ENCODE measurements around the gene MVD.

Gene MVD

DNA sequence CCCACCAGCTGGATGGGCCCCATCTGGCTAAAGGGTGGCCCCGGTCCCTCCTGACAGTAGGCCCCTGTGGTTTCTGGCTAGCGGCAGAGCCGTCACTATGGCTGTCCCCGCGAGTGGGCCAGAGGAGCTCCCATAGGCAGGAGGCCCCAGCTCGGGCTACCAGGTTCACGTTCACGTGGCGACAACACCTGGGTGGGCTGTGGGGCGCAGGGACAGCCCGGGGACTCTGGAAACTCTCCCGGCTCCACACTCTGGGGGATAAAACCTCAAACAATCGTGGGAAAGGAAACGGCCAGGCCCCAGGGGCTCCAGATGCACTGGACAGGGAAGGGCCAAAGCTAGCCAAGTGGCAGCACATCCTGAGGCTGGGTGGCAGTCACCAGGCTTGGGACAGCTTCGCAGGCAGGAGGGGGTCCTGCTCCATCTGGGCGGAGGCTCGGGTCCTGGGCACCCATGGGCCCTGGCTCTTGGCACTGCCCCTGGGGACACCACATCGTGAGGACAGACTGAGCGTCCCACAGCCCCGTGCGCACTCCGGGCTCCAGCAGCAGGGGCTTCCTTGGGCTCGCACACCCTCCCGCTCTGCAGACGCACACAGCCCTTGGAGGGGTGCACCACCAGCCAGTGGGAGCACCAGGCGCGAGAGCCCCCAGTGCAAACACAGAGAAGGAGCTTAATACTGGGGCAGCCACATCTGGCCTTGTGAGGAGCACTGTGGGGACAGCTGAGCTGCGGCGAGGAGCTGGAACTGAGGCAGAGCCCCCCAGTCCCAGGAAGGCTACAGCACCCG, 38.9 kb upstream of the MVD start:
- no peak for DNase-seq
- no peak for ATAC-seq (replicated peaks)
- Mint-ChIP-seq H3K36me3 (ENCODE audit: insufficient read depth) (peaks cover 93% of the 10 kb centered on the region), H3K4me3 (peak overlapping the region; percentile 95 to 100), H3K27me3 (no peaks in the 10 kb centered on the region), H3K9me3 (no peaks in the 10 kb centered on the region), H3K27ac (peak overlapping the region; percentile 95 to 99), H3K4me1 (ENCODE audit: low read depth in 2 of 2) (peaks cover 18 to 60% of the 10 kb centered on the region in 2 donors)

DNA sequence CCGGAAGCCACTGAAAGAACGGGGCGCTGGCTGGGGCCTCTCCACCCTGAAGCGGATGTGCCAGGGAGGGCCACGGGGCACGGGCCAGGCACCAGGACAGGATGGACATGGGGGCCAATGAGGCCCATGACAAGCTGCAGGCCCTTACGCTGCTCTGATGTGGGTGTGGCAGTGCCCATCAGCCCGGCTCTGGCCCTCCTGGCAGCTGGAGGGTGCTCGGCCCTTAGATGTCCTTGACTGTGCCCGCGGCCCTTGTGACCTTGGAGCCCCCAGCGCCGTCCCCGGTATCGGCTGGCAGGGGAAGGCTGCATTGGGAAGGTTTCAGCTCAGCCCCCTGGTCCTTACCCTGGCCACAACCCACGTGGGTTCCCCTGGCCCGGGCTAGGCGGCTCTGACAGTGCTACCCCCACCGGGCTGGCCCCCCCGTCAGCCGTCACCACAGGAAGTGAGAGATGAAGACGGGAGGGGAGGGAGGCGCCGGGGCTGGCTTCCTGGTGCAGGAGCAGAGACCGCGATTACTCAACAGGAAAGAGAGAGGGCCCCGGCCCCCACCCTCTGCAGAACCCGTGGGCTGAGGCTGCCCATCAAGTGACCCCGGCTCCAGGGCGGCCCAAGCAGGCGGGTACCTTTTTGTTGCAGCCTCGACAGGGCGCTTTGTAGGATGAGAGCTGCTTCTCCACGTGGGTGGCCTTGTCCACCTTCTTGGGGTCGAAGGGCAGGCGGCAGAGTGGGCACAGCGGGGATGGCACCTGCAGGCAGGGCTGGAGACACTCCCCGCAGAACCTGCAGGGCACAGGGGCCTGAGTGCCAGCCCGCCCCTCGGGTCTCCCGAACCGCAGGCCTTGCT, 38.0 kb upstream of the MVD start:
- Mint-ChIP-seq H3K36me3 (ENCODE audit: insufficient read depth) (peaks cover 100% of the 10 kb centered on the region), H3K4me1 (ENCODE audit: low read depth in 2 of 2) (peaks cover 17 to 60% of the 10 kb centered on the region in 2 donors), H3K27me3 (no peaks in the 10 kb centered on the region), H3K9me3 (no peaks in the 10 kb centered on the region), H3K27ac (peak overlapping the region; percentile 95 to 99), H3K4me3 (peak overlapping the region; percentile 95 to 100)
- peak; percentile 80 to 97 (median 96) for DNase-seq
- peak; percentile 77 for ATAC-seq (replicated peaks)

DNA sequence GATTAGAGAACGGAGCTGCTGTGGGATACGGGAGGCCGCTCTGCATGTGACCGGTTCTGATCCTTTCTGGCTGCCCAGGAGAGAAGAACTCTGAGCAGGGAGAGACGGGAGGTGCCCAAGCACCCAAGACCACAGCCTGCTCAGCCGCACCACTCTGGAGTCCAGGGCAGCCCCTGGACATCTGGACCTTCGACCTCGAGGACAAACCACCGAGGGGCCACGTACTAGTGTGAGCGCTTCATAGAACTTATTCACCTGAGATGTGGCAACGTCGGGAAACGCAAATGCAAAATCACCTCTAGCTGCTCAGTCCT, 37.4 kb upstream of the MVD start:
- peak overlapping the region; percentile 95 to 100 for H3K4me3 Mint-ChIP-seq
- no peaks in the 10 kb centered on the region for H3K27me3 Mint-ChIP-seq
- H3K4me1 Mint-ChIP-seq (ENCODE audit: low read depth in 2 of 2) = peaks cover 15 to 57% of the 10 kb centered on the region in 2 donors
- ATAC-seq (replicated peaks) (no peak), DNase-seq (no peak)
- H3K36me3 Mint-ChIP-seq (ENCODE audit: insufficient read depth) = peaks cover 96% of the 10 kb centered on the region
- H3K9me3 Mint-ChIP-seq = no peaks in the 10 kb centered on the region
- peak overlapping the region; percentile 95 to 99 for H3K27ac Mint-ChIP-seq

DNA sequence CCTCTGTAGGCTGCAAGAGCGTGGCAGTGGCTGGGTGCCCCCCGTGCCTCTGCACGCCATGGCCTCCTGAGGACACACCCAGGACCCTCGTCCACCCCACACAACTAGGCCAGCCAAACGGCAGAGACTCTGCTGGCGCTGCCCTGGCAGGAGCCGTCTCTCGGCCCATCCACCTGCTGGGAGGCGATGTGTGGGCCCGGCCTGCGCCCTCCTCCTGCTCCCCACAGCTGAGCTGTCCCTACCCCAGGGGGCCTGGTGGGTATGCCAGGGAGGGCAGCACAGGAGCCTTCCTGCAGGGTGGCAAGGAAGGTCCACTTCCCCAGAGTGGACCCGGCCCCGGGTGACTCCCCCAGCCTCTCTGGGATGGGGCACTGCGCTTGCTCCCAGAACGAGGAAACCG, 36.3 kb upstream of the MVD start:
- Mint-ChIP-seq H3K27me3 (no peaks in the 10 kb centered on the region), H3K27ac (peak overlapping the region in 1 of 2 donors; percentile 46), H3K9me3 (no peaks in the 10 kb centered on the region), H3K4me3 (peak overlapping the region in 1 of 2 donors; percentile 100), H3K4me1 (ENCODE audit: low read depth in 2 of 2) (peaks cover 10 to 56% of the 10 kb centered on the region in 2 donors), H3K36me3 (ENCODE audit: insufficient read depth) (peaks cover 96% of the 10 kb centered on the region)
- ATAC-seq (replicated peaks) (no peak), DNase-seq (no peak)

DNA sequence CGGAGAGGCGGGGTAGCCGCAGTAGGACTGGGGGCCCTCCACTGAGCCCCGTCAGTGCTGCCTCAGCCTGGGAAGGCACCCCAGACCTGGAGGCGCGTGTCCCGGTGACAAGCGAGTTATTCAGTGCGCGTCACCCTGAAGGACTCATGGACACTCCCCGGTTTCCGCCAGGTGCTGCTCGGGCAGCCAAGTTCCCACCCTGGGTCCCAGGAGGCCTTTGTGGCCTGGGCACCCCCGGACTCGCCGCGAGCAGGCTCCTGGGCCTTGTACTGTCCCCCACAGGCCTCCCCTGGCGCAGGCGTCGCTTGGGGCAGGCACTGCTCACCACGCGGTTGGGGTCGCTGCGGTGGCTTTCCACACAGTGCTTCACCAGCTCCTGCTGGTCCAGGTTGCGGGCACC, 35.8 kb upstream of the MVD start:
- H3K27me3 Mint-ChIP-seq = no peaks in the 10 kb centered on the region
- no peak overlapping the region for H3K4me3 Mint-ChIP-seq
- ATAC-seq (replicated peaks) = no peak

DNA sequence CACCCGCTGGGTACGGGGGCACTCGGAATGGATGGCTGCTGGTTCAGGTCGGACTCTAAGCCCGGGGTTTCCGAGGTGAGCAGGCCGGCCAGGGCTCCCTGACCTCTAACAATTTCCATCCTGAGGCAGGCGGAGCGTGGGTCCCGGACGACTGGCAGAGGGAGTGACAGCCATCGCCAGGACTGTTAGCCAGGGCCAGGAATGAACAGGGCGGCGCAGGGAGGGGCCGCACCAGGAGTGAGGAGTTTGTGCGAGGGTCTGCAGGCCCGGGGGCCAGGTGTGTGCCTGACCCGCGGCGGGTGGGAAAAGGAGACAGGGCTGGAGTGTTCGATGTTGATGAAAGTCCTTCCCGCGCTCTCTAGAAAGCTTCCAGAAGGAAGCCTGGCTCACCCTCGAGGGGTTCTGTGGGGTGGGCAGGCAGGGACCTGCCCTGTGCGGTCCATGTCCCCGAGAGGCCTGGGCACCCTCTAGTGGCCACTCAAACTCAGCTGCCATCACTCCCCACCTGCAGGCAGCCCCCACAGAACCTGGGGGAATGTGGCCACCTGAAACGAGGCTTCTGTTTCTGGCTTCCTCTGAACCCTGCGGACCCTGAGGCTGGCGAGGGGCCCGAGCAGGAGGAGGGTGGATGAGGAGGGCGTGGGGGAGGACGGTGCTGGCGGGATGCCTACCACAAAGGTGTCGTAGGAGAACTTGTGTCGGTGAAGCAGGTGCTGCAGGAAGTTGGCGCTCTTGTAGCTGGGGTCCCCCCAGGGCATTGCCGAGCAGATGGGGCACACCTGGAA, 35.1 kb upstream of the MVD start:
- Mint-ChIP-seq H3K9me3 (no peaks in the 10 kb centered on the region), H3K4me3 (peak overlapping the region in 1 of 2 donors; percentile 71), H3K27me3 (no peaks in the 10 kb centered on the region), H3K36me3 (ENCODE audit: insufficient read depth) (peaks cover 90% of the 10 kb centered on the region), H3K4me1 (ENCODE audit: low read depth in 2 of 2) (peaks cover 4 to 46% of the 10 kb centered on the region in 2 donors), H3K27ac (peak overlapping the region; percentile 65 to 76)
- DNase-seq (no peak), ATAC-seq (replicated peaks) (no peak)

More for the DNA sequence above, 35.8 kb upstream of the MVD start:
- peaks cover 4 to 52% of the 10 kb centered on the region in 2 donors for H3K4me1 Mint-ChIP-seq (ENCODE audit: low read depth in 2 of 2)
- peaks cover 94% of the 10 kb centered on the region for H3K36me3 Mint-ChIP-seq (ENCODE audit: insufficient read depth)
- no peaks in the 10 kb centered on the region for H3K9me3 Mint-ChIP-seq
- peak overlapping the region in 1 of 2 donors; percentile 46 for H3K27ac Mint-ChIP-seq
- no peak for DNase-seq

DNA sequence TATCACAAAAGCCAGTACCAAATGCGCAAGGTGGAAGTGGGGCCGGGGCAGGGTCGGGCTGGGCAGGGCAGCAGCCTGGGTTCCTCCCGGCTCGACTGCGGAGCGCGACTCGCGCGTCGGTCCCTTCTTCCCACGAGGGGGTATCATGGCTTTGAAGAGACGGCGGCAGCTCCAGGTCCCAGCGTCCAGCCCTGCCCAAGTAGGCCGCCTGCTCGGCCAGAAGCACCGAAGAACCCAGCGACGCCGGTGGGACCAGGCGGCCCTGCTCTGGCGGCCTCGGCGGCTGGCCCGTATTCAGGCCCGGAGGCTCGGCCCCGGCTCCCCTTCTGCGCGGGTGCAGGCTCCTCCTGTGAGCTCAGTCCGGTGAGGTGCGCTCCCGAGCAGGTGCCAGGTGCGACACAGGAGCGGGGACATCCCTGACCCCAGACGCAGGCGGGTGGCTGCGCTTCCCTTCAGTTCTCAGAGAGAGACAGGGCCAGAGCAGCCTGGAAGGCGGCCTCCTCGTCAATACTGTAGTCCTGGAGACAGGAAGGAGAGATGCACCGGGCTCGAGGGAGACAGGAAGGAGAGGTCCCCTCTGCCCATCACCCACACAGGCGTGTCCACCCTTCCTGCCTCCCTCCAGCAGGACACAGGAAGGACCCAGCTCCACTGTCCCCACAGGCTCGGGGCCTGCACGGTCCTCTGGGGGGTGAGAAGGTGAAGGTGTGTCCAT, 34.4 kb upstream of the MVD start:
- Mint-ChIP-seq H3K9me3 (no peaks in the 10 kb centered on the region), H3K36me3 (ENCODE audit: insufficient read depth) (peaks cover 86% of the 10 kb centered on the region), H3K4me3 (peak overlapping the region in 1 of 2 donors; percentile 71), H3K4me1 (ENCODE audit: low read depth in 2 of 2) (peaks cover 0 to 45% of the 10 kb centered on the region in 2 donors), H3K27me3 (no peaks in the 10 kb centered on the region), H3K27ac (peak overlapping the region; percentile 65 to 76)
- no peak for DNase-seq
- ATAC-seq (replicated peaks) = no peak

DNA sequence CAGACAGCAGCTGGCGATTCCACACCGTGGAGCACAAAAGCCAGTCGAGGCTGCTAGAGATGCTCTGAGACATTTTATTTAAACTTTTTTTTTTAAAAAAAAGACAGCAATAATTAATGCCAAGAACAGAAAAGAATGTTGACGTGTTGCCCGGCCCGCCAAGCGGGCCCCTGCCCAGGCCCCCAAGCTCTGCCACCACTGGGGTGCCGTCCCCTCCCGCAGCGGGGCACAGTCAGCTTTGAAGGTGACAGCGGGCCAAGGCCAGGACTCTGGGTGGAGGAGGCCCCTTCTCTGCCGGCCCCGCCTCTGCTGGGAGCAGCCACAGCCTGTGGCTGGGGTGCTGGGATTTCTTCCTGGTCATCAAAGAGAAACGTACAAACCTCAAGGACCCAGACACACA, 33.5 kb upstream of the MVD start:
- no peak for ATAC-seq (replicated peaks)
- no peak overlapping the region for H3K4me3 Mint-ChIP-seq
- H3K27me3 Mint-ChIP-seq = no peaks in the 10 kb centered on the region
- H3K4me1 Mint-ChIP-seq (ENCODE audit: low read depth in 2 of 2) = peaks cover 0 to 43% of the 10 kb centered on the region in 2 donors
- no peak for DNase-seq
- H3K27ac Mint-ChIP-seq = peak overlapping the region in 1 of 2 donors; percentile 76
- H3K9me3 Mint-ChIP-seq = no peaks in the 10 kb centered on the region
- peaks cover 81% of the 10 kb centered on the region for H3K36me3 Mint-ChIP-seq (ENCODE audit: insufficient read depth)

DNA sequence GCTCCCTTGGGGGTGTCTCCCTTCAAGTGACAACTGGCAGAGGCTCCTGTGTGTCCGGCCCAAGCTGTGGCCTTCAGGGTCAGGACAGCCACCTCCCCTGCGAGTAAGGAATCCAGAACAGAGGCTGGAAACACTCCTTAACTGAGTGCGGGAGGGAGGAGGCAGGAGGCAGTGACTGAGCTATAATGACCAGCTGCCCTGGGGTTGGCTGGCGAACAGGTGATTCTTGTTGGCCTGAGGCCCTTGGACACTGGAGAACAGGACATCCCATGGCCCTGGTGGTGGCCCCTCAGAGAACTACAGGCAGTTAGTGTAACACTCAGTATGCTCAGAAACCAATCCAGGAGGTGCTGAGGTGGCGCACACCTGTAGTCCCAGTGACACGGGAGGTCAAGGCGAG, 32.9 kb upstream of the MVD start:
- H3K27me3 Mint-ChIP-seq = no peaks in the 10 kb centered on the region
- H3K4me3 Mint-ChIP-seq = no peak overlapping the region
- peak overlapping the region in 1 of 2 donors; percentile 90 for H3K27ac Mint-ChIP-seq
- no peaks in the 10 kb centered on the region for H3K9me3 Mint-ChIP-seq
- DNase-seq = no peak
- no peak for ATAC-seq (replicated peaks)
- peaks cover 74% of the 10 kb centered on the region for H3K36me3 Mint-ChIP-seq (ENCODE audit: insufficient read depth)
- H3K4me1 Mint-ChIP-seq (ENCODE audit: low read depth in 2 of 2) = peaks cover 3 to 43% of the 10 kb centered on the region in 2 donors

DNA sequence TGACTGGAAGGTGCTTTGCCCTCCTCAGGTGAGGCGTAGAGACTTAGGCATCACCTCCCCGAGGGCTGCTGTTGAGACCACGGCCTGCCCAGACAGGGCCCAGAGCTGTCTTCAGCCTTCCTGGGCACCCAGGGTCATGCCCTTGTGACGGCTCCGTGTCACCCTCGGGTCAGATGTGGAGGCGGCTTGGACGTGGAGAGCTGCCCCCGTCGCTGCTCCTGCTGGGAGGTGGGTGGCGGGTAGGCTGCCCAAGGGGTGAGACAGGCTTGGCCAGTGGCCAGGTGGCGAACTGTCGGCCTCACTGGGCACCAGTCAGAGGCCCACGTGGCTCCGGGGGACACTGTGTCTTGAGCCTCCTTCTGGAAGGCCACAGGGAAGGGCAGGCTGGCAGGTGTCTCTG, 32.3 kb upstream of the MVD start:
- ATAC-seq (replicated peaks) (no peak), DNase-seq (no peak)
- Mint-ChIP-seq H3K9me3 (no peaks in the 10 kb centered on the region), H3K36me3 (ENCODE audit: insufficient read depth) (peaks cover 69% of the 10 kb centered on the region), H3K4me1 (ENCODE audit: low read depth in 2 of 2) (peaks cover 7 to 46% of the 10 kb centered on the region in 2 donors), H3K27ac (peak overlapping the region in 1 of 2 donors; percentile 90), H3K27me3 (no peaks in the 10 kb centered on the region), H3K4me3 (no peak overlapping the region)

DNA sequence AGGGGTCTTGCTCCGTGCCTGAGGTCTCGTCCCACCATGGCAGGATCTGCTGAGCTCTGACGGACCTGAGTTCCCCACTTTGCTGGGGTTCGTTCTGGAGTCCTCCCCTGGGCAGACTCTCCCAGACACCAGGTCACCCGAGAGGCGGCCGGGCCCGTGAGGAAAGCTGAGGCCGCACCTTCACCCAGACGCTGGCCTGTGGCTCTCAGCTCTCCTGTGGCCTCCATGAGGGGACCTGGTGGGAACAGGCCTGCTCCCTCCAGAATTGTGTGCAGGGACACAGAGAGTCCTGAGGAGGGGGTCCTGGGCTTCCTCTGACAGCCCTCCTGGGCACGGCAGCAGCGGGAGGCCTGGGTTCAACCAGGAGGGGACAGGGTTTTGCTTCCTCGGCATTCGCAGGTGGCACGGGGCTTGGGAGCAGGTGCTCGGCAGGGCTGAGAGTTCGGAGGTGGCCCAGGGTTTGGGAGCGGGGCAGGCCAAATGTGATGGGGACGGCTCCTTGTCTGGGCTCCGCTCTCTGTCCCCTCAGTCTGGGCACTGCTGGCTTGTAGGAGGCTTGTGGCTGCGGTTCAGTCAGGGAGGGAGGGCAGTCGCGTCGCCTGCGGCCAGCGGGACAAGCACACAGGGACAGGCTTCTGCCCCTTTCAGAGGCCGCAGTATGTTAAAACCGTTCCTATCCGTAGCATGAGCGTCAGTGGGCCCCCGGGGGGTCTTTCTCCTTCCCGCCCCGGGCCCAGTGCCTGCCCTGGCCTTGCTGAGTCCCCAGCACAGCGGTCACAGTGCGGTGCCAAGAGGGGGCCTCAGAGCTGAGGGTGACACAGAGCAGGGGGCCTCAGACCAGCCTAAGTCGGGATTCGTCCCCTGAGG, 31.6 kb upstream of the MVD start:
- Mint-ChIP-seq H3K27me3 (no peaks in the 10 kb centered on the region), H3K27ac (peak overlapping the region in 1 of 2 donors; percentile 90), H3K36me3 (ENCODE audit: insufficient read depth) (peaks cover 64% of the 10 kb centered on the region), H3K4me3 (peak overlapping the region in 1 of 2 donors; percentile 14), H3K4me1 (ENCODE audit: low read depth in 2 of 2) (peaks cover 7 to 38% of the 10 kb centered on the region in 2 donors), H3K9me3 (no peaks in the 10 kb centered on the region)
- DNase-seq (no peak), ATAC-seq (replicated peaks) (no peak)
